HS-27A (cell line): ENCODE data around the gene ADAMTS14.
"Not testable (repeated sequence)": the region's sequence is repeated elsewhere in the genome, so short reads cannot be mapped to it uniquely, and the experiment has no call there.

Experiments used
- DNase-seq: peaks from one replicate; pipeline ENCODE4 v3.0.0-alpha.2; 2012; ENCODE audit warnings: low read depth, missing footprints

Gene ADAMTS14

GRCh38 chr10:70656489-70656888 is 15.8 kb upstream of the ADAMTS14 start:
- DNase-seq = peak; percentile 58

- no peak for DNase-seq
Measured at GRCh38 chr10:70657041-70657440, 15.3 kb upstream of the ADAMTS14 start.

GRCh38 chr10:70658582-70659136 is 13.6 kb upstream of the ADAMTS14 start:
- DNase-seq = no peak

GRCh38 chr10:70659306-70659705 is 13.0 kb upstream of the ADAMTS14 start:
- DNase-seq = no peak

- no peak for DNase-seq
Measured at GRCh38 chr10:70660722-70661121, 11.6 kb upstream of the ADAMTS14 start.

- no peak for DNase-seq
Measured at GRCh38 chr10:70661623-70662361, 10.5 kb upstream of the ADAMTS14 start.

GRCh38 chr10:70662362-70663220 is 9.7 kb upstream of the ADAMTS14 start:
- DNase-seq = no peak

GRCh38 chr10:70663458-70664409 is 8.6 kb upstream of the ADAMTS14 start:
- not testable (repeated sequence) for DNase-seq

- no peak for DNase-seq
Measured at GRCh38 chr10:70664702-70665195, 7.6 kb upstream of the ADAMTS14 start.

- DNase-seq = no peak
Measured at GRCh38 chr10:70666960-70667798, 5.1 kb upstream of the ADAMTS14 start.

- not testable (repeated sequence) for DNase-seq
Measured at GRCh38 chr10:70667818-70668217, 4.5 kb upstream of the ADAMTS14 start.

- no peak for DNase-seq
Measured at GRCh38 chr10:70668454-70668970, 3.8 kb upstream of the ADAMTS14 start.

GRCh38 chr10:70669015-70669414 is 3.3 kb upstream of the ADAMTS14 start:
- no peak for DNase-seq

GRCh38 chr10:70669732-70670317 is 2.5 kb upstream of the ADAMTS14 start:
- no peak for DNase-seq

- no peak for DNase-seq
Measured at GRCh38 chr10:70671619-70672164, 614 bp upstream of the ADAMTS14 start.

GRCh38 chr10:70673043-70673928 is 980 bp downstream of the ADAMTS14 start:
- DNase-seq = no peak

- no peak for DNase-seq
Measured at GRCh38 chr10:70673929-70674559, 1.7 kb downstream of the ADAMTS14 start.
